IPS-15b (cell line): ENCODE data around the gene TWSG1.
"Not testable (repeated sequence)": the region's sequence is repeated elsewhere in the genome, so short reads cannot be mapped to it uniquely, and the experiment has no call there.

Experiments
- H3K27me3 ChIP-seq: one replicate; pipeline ENCODE4 v1.6.1; 2013; ENCODE audit warnings: low read length; ENCODE audit not compliant: control insufficient read depth, insufficient read depth
- H3K36me3 ChIP-seq: one replicate; pipeline ENCODE4 v1.6.1; 2013; ENCODE audit warnings: low read length; ENCODE audit not compliant: control insufficient read depth, insufficient read depth
- H3K4me1 ChIP-seq: one replicate; pipeline ENCODE4 v1.6.1; 2013; ENCODE audit warnings: mild to moderate bottlenecking, low read length; ENCODE audit not compliant: control insufficient read depth, insufficient read depth
- H3K4me3 ChIP-seq: one replicate; pipeline ENCODE4 v1.5.1; 2013; ENCODE audit warnings: low read depth, low read length
- H3K9ac ChIP-seq: one replicate; pipeline ENCODE4 v1.6.1; 2013; ENCODE audit warnings: low read depth, mild to moderate bottlenecking, low read length
- H3K9me3 ChIP-seq: one replicate; pipeline ENCODE4 v1.6.1; 2013; ENCODE audit warnings: mild to moderate bottlenecking, low read length; ENCODE audit not compliant: control insufficient read depth, insufficient read depth

TWSG1 gene

GRCh38 chr18:9364242-9364641, 29.7 kb downstream of the TWSG1 start:
- peaks cover 9% of the 10 kb centered on the region for H3K4me1 ChIP-seq
- H3K9ac ChIP-seq: no peak overlapping the region

GRCh38 chr18:9365406-9365805, 30.8 kb downstream of the TWSG1 start:
- H3K9me3 ChIP-seq: no peaks in the 10 kb centered on the region
- no peak overlapping the region for H3K4me3 ChIP-seq
- H3K4me1 ChIP-seq: peaks cover 9% of the 10 kb centered on the region
- no peaks in the 10 kb centered on the region for H3K27me3 ChIP-seq
- H3K9ac ChIP-seq: no peak overlapping the region
- H3K36me3 ChIP-seq: no peaks in the 10 kb centered on the region

More at GRCh38 chr18:9364242-9364641, 29.7 kb downstream of the TWSG1 start:
- Histone ChIP-seq H3K9me3 (no peaks in the 10 kb centered on the region), H3K4me3 (no peak overlapping the region), H3K27me3 (no peaks in the 10 kb centered on the region), H3K36me3 (no peaks in the 10 kb centered on the region)

- no peak overlapping the region for H3K9ac ChIP-seq
- peaks cover 9% of the 10 kb centered on the region for H3K4me1 ChIP-seq
- H3K4me3 ChIP-seq: no peak overlapping the region
- H3K9me3 ChIP-seq: no peaks in the 10 kb centered on the region
- H3K36me3 ChIP-seq: no peaks in the 10 kb centered on the region
- H3K27me3 ChIP-seq: no peaks in the 10 kb centered on the region
Observed at GRCh38 chr18:9366126-9366714, 31.6 kb downstream of the TWSG1 start.

- not testable (repeated sequence) for H3K9me3 ChIP-seq, H3K4me3 ChIP-seq, H3K9ac ChIP-seq, H3K36me3 ChIP-seq, H3K4me1 ChIP-seq, H3K27me3 ChIP-seq
Observed at GRCh38 chr18:9373254-9373653, 38.7 kb downstream of the TWSG1 start.

- H3K9me3 ChIP-seq: no peaks in the 10 kb centered on the region
- H3K36me3 ChIP-seq: no peaks in the 10 kb centered on the region
- peaks cover 15% of the 10 kb centered on the region for H3K4me1 ChIP-seq
- H3K9ac ChIP-seq: no peak overlapping the region
- no peaks in the 10 kb centered on the region for H3K27me3 ChIP-seq
- H3K4me3 ChIP-seq: no peak overlapping the region
Observed at GRCh38 chr18:9379118-9379517, 44.5 kb downstream of the TWSG1 start.

GRCh38 chr18:9380101-9380500, 45.5 kb downstream of the TWSG1 start:
- no peaks in the 10 kb centered on the region for H3K9me3 ChIP-seq
- H3K4me3 ChIP-seq: no peak overlapping the region
- H3K4me1 ChIP-seq: peaks cover 15% of the 10 kb centered on the region
- H3K27me3 ChIP-seq: no peaks in the 10 kb centered on the region
- H3K36me3 ChIP-seq: no peaks in the 10 kb centered on the region
- no peak overlapping the region for H3K9ac ChIP-seq

GRCh38 chr18:9380621-9381395, 46.2 kb downstream of the TWSG1 start:
- no peak overlapping the region for H3K9ac ChIP-seq
- H3K4me1 ChIP-seq: peaks cover 15% of the 10 kb centered on the region
- H3K4me3 ChIP-seq: no peak overlapping the region
- no peaks in the 10 kb centered on the region for H3K9me3 ChIP-seq
- H3K27me3 ChIP-seq: no peaks in the 10 kb centered on the region
- H3K36me3 ChIP-seq: no peaks in the 10 kb centered on the region

GRCh38 chr18:9386879-9387278, 52.3 kb downstream of the TWSG1 start:
- Histone ChIP-seq H3K9me3 (no peaks in the 10 kb centered on the region), H3K4me1 (no peaks in the 10 kb centered on the region), H3K27me3 (no peaks in the 10 kb centered on the region), H3K9ac (no peak overlapping the region), H3K4me3 (no peak overlapping the region), H3K36me3 (no peaks in the 10 kb centered on the region)

GRCh38 chr18:9387891-9388290, 53.3 kb downstream of the TWSG1 start:
- Histone ChIP-seq H3K9ac (no peak overlapping the region), H3K27me3 (no peaks in the 10 kb centered on the region), H3K4me3 (no peak overlapping the region), H3K4me1 (no peaks in the 10 kb centered on the region), H3K9me3 (no peaks in the 10 kb centered on the region), H3K36me3 (no peaks in the 10 kb centered on the region)

GRCh38 chr18:9389706-9390105, 55.1 kb downstream of the TWSG1 start:
- no peaks in the 10 kb centered on the region for H3K4me1 ChIP-seq
- H3K27me3 ChIP-seq: no peaks in the 10 kb centered on the region
- no peak overlapping the region for H3K9ac ChIP-seq
- H3K9me3 ChIP-seq: no peaks in the 10 kb centered on the region
- no peak overlapping the region for H3K4me3 ChIP-seq
- no peaks in the 10 kb centered on the region for H3K36me3 ChIP-seq

GRCh38 chr18:9392726-9393125, 58.2 kb downstream of the TWSG1 start:
- Histone ChIP-seq H3K36me3 (no peaks in the 10 kb centered on the region), H3K27me3 (no peaks in the 10 kb centered on the region), H3K4me1 (no peaks in the 10 kb centered on the region), H3K9ac (no peak overlapping the region), H3K9me3 (no peaks in the 10 kb centered on the region), H3K4me3 (no peak overlapping the region)

GRCh38 chr18:9394046-9394445, 59.5 kb downstream of the TWSG1 start:
- Histone ChIP-seq H3K36me3 (no peaks in the 10 kb centered on the region), H3K4me1 (no peaks in the 10 kb centered on the region), H3K27me3 (no peaks in the 10 kb centered on the region), H3K9me3 (no peaks in the 10 kb centered on the region), H3K4me3 (no peak overlapping the region), H3K9ac (no peak overlapping the region)
